ENCODE data around the gene CLRN2. TPM values are rescaled to one million over a fixed set of nuclear protein-coding genes. Genes with fewer than 3 reads are reported as not detected.

The CLRN2 gene
- total and polyA plus RNA-seq, 9 of the 15 experiments (the other 6 are each of a cell fraction or from before 2014, with no cell fraction given) = not detected

DNA sequence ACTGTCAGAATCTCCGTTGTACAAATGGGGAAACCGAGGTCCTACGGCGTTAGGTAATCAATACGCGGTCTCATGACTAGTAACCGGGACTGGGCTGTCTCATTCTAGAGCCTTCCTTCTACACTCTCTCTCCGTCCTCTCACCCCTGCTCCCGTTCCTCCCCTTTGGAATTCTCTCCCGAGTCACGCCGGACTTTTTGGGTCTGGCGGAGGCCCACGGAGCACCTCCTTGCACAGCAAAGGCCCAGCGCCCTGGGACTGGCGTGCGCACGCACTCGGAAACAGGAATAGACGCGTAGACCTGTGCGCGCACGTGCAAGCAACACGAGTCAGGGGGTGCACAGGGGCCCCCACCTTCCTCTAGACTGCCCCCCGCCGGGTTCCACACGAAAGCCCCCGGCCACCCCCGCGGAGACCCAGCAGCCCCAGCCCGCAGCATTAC, 3.4 kb upstream of the CLRN2 start (continued):
- TF ChIP-seq CREB1 (IDR thresholded peaks at IDR 0.05) = no peak
- TF ChIP-seq CREB1 (CRISPR knock-in tag; IDR thresholded peaks at IDR 0.05) = 0 out of 2 replicates have a peak, but pooled peaks have one; percentile 26
- TF ChIP-seq, protein P1, sequence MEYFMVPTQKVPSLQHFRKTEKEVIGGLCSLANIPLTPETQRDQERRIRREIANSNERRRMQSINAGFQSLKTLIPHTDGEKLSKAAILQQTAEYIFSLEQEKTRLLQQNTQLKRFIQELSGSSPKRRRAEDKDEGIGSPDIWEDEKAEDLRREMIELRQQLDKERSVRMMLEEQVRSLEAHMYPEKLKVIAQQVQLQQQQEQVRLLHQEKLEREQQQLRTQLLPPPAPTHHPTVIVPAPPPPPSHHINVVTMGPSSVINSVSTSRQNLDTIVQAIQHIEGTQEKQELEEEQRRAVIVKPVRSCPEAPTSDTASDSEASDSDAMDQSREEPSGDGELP (CRISPR knock-in tag; IDR thresholded peaks at IDR 0.05; ENCODE audit: borderline replicate concordance) = peak; percentile 7; the same call in 1 of the 2 replicates
- TF ChIP-seq, protein P2, sequence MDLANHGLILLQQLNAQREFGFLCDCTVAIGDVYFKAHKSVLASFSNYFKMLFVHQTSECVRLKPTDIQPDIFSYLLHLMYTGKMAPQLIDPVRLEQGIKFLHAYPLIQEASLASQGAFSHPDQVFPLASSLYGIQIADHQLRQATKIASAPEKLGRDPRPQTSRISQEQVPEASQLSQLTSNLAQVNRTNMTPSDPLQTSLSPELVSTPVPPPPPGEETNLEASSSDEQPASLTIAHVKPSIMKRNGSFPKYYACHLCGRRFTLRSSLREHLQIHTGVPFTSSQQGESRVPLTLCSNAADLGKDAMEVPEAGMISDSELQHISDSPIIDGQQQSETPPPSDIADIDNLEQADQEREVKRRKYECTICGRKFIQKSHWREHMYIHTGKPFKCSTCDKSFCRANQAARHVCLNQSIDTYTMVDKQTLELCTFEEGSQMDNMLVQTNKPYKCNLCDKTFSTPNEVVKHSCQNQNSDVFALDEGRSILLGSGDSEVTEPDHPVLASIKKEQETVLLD (IDR thresholded peaks at IDR 0.05) = 0 out of 2 replicates have a peak, but pooled peaks have one; percentile 13
- TF ChIP-seq HDAC2 (IDR thresholded peaks at IDR 0.05) = 0 out of 2 replicates have a peak, but pooled peaks have one; percentile 26
- TF ChIP-seq, protein P3, sequence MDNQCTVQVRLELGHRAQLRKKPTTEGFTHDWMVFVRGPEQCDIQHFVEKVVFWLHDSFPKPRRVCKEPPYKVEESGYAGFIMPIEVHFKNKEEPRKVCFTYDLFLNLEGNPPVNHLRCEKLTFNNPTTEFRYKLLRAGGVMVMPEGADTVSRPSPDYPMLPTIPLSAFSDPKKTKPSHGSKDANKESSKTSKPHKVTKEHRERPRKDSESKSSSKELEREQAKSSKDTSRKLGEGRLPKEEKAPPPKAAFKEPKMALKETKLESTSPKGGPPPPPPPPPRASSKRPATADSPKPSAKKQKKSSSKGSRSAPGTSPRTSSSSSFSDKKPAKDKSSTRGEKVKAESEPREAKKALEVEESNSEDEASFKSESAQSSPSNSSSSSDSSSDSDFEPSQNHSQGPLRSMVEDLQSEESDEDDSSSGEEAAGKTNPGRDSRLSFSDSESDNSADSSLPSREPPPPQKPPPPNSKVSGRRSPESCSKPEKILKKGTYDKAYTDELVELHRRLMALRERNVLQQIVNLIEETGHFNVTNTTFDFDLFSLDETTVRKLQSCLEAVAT (IDR thresholded peaks at IDR 0.05) = 0 out of 4 replicates have a peak, but pooled peaks of 1 of the 2 experiments have one; percentile 20
- TF ChIP-seq EP400 (IDR thresholded peaks at IDR 0.05) = peak; percentile 75
- no peak; the same call in none of the 2 replicates for TF ChIP-seq MYC (IDR thresholded peaks at IDR 0.05; ENCODE audit: low read depth, low read length)
- 0 out of 2 replicates have a peak, but pooled peaks have one; percentile 24 for TF ChIP-seq MYC (CRISPR knock-in tag; IDR thresholded peaks at IDR 0.05; ENCODE audit: borderline replicate concordance, low read depth)
- TF ChIP-seq KLF13 (tag; IDR thresholded peaks at IDR 0.05; ENCODE audit: borderline replicate concordance, low read depth) = no peak
- TF ChIP-seq KDM2B (CRISPR knock-in tag; IDR thresholded peaks at IDR 0.05) = 0 out of 2 replicates have a peak, but pooled peaks have one; percentile 20
- TF ChIP-seq ZNF316 (IDR thresholded peaks at IDR 0.05) = no peak

Data from K562 (cell line).